GM18526 (cell line): ENCODE data around the gene ROCK1.

Source experiments
- POLR2A ChIP-seq: IDR thresholded peaks from 3 replicates; pipeline ENCODE4 v1.6.1; 2011; ENCODE audit not compliant: insufficient read length; ENCODE audit errors: extremely low read depth

Gene ROCK1

GRCh38 chr18:21110713-21111345, 784 bp downstream of the ROCK1 start:
- TF ChIP-seq POLR2A = peak; percentile 15

- TF ChIP-seq POLR2A = no peak
Measured at GRCh38 chr18:21109936-21110712, 1.5 kb downstream of the ROCK1 start.

DNA sequence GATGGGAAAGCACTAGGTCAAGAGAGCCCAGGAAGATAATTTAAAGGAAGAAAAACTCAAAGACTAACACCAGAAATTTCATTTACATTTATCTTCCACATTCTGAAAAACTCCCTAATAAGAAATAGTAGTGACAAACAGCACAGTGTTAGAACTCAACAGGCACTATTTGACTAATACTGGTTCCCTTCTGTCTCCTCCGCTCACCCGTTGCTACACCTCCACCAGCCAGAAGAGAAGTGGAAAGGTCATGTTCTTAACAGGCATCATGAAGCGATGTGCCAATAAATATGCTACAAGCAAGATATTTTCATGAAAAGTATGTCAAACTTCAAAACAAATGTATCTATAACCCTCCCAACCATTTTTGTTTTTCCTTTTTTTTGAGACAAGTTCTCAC, 5.7 kb downstream of the ROCK1 start:
- TF ChIP-seq POLR2A = no peak

GRCh38 chr18:21101172-21101571, 10.4 kb downstream of the ROCK1 start:
- no peak for TF ChIP-seq POLR2A

GRCh38 chr18:21100678-21101077, 10.9 kb downstream of the ROCK1 start:
- TF ChIP-seq POLR2A = no peak

DNA sequence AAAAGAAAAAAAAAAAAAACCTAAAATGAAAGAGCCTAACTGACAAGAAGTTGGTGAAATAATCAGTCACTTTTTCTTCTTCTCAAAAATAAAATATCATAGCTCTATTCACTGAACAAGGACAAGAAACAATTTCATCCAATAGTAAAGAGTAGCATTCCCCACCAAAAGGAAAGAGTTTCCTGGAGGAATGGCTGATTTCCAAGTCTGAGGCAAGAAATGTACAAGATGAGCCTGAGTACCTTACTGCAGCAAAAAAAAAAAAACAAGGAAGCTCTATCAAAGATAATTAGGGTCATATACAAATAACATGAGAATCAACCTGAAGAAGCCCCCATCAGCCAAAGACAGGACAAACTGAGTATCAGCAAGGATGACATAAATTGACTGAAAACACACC, 11.5 kb downstream of the ROCK1 start:
- no peak for TF ChIP-seq POLR2A

- TF ChIP-seq POLR2A = no peak
Measured at GRCh38 chr18:21099442-21099841, 12.2 kb downstream of the ROCK1 start.

DNA sequence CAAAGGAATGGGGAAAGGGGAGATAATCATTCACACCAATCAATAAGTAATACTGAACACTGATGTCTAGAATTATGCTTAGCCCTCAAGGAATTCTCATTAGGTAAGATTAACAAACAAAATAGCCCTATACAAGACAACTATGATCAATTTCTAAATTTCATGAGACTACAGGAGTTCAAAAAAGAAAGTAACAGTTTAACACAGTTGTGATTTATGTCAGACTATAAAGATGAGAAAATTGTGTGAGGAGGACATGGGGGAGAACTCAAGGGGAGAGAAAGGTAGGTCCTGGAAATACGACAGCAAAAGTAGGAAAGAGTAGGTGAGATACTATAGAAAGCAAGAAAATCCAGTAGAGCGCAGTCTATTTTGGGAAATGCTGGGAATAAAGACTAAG, 14.9 kb downstream of the ROCK1 start:
- no peak for TF ChIP-seq POLR2A

DNA sequence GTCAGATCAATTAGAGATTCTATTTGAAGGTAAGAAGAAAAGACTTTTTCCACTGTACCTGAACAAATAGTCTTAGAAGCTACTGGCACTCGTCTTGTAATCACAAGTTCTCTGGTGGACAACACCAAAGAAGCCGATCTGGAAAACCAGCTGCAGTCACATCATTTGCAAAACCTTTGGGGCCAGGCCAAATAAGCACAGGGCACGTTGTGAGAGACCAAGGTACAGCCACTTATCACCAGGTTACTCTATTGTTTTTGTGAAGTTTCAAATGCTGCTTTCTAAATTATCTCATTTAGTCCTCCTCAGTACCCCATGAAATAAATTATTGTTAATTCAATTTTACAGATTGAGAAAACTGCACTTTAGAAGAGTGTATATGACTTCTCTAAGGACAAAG, 18.5 kb downstream of the ROCK1 start:
- TF ChIP-seq POLR2A = no peak

DNA sequence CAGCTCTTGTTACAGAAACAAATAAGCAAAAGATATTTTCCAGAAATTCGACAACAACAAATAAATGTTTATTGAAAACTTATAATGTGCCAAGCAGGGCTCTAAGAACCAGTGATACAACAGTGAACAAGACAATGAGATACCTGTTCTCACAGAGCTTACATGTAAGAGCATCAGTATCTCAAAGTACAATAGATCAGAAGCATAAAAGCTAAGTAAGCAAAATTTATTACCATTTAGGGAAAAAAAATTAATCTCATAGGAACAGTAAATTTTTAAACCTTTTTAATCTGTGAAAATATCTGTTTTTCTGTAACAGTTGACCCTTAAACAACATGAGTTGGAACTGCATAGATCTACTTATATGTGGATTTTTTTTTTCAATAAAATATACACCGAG, 20.9 kb downstream of the ROCK1 start:
- no peak for TF ChIP-seq POLR2A

DNA sequence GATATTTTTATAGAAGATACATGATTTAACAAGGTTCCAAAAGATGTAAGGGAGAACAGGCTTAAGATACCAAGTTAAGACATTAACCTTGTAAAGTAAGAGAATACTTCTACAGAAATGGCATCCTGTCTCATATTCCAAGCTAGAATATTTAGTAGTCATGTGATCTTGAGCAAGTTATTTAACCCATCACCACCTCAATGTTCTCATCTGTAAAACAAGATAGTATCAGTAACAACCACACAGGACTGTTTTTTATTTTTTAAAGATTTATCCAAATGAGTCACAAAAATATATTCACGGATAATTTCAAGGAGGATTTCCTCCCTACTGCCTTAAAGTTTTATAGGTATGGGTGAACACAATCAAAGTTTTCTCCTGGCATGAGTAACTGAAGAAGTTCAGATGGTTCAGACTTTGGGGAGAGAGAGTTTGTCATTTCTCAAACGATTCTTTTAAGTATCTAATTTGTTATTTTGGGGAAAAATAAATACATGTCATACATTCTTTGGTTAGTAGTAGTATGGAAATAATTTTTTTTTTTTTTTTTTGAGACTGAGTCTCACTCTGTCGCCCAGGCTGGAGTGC, 25.9 kb downstream of the ROCK1 start:
- TF ChIP-seq POLR2A = no peak

GRCh38 chr18:21084511-21085078, 27.0 kb downstream of the ROCK1 start:
- no peak for TF ChIP-seq POLR2A

GRCh38 chr18:21083017-21083416, 28.6 kb downstream of the ROCK1 start:
- TF ChIP-seq POLR2A = no peak

- TF ChIP-seq POLR2A = no peak
Measured at GRCh38 chr18:21081426-21081825, 30.2 kb downstream of the ROCK1 start.

DNA sequence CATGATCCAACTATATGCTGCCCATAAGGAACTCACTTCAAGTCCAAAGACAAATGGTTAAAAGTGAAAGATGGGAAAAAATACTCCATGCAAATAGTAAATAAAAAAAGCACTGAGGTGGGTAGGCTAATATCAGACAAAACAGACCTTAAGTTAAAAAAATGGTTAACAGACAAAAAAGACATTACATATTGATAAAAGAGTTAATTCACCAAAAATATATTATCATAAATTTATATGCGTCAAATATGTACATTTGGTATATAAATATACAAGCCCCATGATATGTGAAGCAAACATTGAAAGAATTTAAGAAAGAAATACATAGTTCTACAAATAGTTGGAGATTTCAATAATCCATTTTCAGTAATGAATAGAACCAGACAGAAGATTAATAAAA, 31.0 kb downstream of the ROCK1 start:
- TF ChIP-seq POLR2A = no peak
